ENCODE results near the gene ZFAND3. TPM values are rescaled to one million over a fixed set of nuclear protein-coding genes. Genes with fewer than 3 reads are reported as not detected.

Gene ZFAND3
- total and polyA plus RNA-seq, 2 donors (not counting 1 experiment from before 2014, with no cell fraction given), result 13.5 to 58.3 TPM

GRCh38 chr6:37838219-37838921 lies 18.8 kb downstream of the ZFAND3 start:
- H3K4me2 ChIP-seq (replicated peaks; ENCODE audit: low read depth, low read length, poor library complexity, severe bottlenecking), result no peak overlapping the region

More at GRCh38 chr6:37838219-37838921, 18.8 kb downstream of the ZFAND3 start:
- Histone ChIP-seq H3K36me3 (replicated peaks in 1 of 2; ENCODE audit: control extremely low read depth in 1 of 2, control insufficient read depth in 1 of 2, extremely low read depth in 1 of 2, insufficient read depth in 2 of 2, low read length in 1 of 2) (peaks cover 1 to 2% of the 10 kb centered on the region in 2 experiments), H3K4me3 (ENCODE audit: control extremely low read depth in 1 of 5, extremely low read depth in 1 of 5, insufficient read depth in 1 of 5, low read depth in 2 of 5, low read length in 4 of 5) (no peak overlapping the region), H3K4me1 (ENCODE audit: control insufficient read depth in 2 of 2, insufficient read depth in 2 of 2, low read length in 2 of 2) (peaks cover 5 to 10% of the 10 kb centered on the region in 2 donors), H3K9me3 (ENCODE audit: control extremely low read depth in 1 of 3, control insufficient read depth in 2 of 3, insufficient read depth in 1 of 3, low read length in 2 of 3) (peaks cover 0 to 5% (median 3%) of the 10 kb centered on the region in 3 donors), H3K27ac (ENCODE audit: low read length in 2 of 2) (no peak overlapping the region), H2AFZ (ENCODE audit: insufficient read depth, low read depth, low read length, poor library complexity, severe bottlenecking) (no peak overlapping the region), H4K20me1 (ENCODE audit: control insufficient read depth, insufficient read depth, low read length, poor library complexity, severe bottlenecking) (peaks cover 63% of the 10 kb centered on the region), H3K79me2 (ENCODE audit: control insufficient read depth, insufficient read depth, low read length) (peaks cover 97% of the 10 kb centered on the region), H3K9ac (ENCODE audit: low read length) (no peak overlapping the region), H3K27me3 (replicated peaks in 1 of 4; ENCODE audit: control extremely low read depth in 1 of 4, control insufficient read depth in 3 of 4, insufficient read depth in 4 of 4, low read length in 3 of 4) (no peaks in the 10 kb centered on the region)
- H3K27me3 Mint-ChIP-seq, result no peaks in the 10 kb centered on the region
- CTCF ChIA-PET, result no interaction called here
- POLR2A ChIA-PET, result no interaction called here
- no CpG with 5 or more reads among the region's 3 CpGs for WGBS (ENCODE audit: insufficient coverage)
- intact Hi-C loops (cut with micrococcal nuclease), result no loop called here
- H3K4me3 Mint-ChIP-seq, result no peak overlapping the region
- peaks cover 39% of the 10 kb centered on the region for H3K4me1 Mint-ChIP-seq
- ATAC-seq (ENCODE audit: low read depth), result no peak
- peaks cover 2% of the 10 kb centered on the region for H3K9me3 Mint-ChIP-seq (ENCODE audit: insufficient read depth)
- TF ChIP-seq EZH2 (IDR thresholded peaks at IDR 0.05; ENCODE audit: borderline replicate concordance, insufficient read depth, low read depth, low read length, poor library complexity, severe bottlenecking), result no peak
- TF ChIP-seq CTCF (IDR thresholded peaks at IDR 0.05), result no peak
- peak overlapping the region; percentile 1 for H3K27ac Mint-ChIP-seq
- DNase-seq, result no peak
